Lung (tissue), 12 donors: Measurements from ENCODE around the gene L3MBTL4. TPM values are rescaled to one million over a fixed set of nuclear protein-coding genes. Genes with fewer than 3 reads are reported as not detected.

Experiments
- ATAC-seq: fragments of 200-7000 bp; cut with Tn5 transposase; one replicate; pipeline ENCODE4 v1.9.1; 2020; ENCODE audit warnings: moderate number of reproducible peaks; ENCODE audit not compliant: insufficient read depth, low FRiP score
- DNase-seq, 3 donors: peaks; one replicate each; pipeline ENCODE4 v3.0.0-alpha.2; 2013 to 2017
- H3K27ac ChIP-seq, 2 donors: one replicate each; pipeline ENCODE4 v1.5.1; 2013; ENCODE audit warnings: mild to moderate bottlenecking in 2 of 2, moderate library complexity in 2 of 2, control low read depth in 1 of 2, inconsistent platforms in 1 of 2, low read depth in 1 of 2, low read length in 1 of 2
- H3K27me3 ChIP-seq, 3 donors: one replicate each; pipeline ENCODE4 v1.5.1; 2013; ENCODE audit warnings: low read length in 2 of 3; ENCODE audit not compliant: control insufficient read depth in 3 of 3, insufficient read depth in 3 of 3
- H3K36me3 ChIP-seq, 4 donors: one replicate each; pipeline ENCODE4 v1.5.1; 2013; ENCODE audit warnings: low read length in 4 of 4, mild to moderate bottlenecking in 1 of 4, moderate library complexity in 1 of 4; ENCODE audit not compliant: control insufficient read depth in 4 of 4, insufficient read depth in 4 of 4
- H3K4me1 ChIP-seq, 5 donors: one replicate each; pipeline ENCODE4 v1.5.1; 2013; ENCODE audit warnings: low read length in 5 of 5, mild to moderate bottlenecking in 2 of 5, moderate library complexity in 1 of 5; ENCODE audit not compliant: control insufficient read depth in 5 of 5, insufficient read depth in 5 of 5
- H3K4me3 ChIP-seq: one replicate; pipeline ENCODE4 v1.5.1; 2013; ENCODE audit warnings: mild to moderate bottlenecking, control low read depth, moderate library complexity
- H3K9ac ChIP-seq, 2 donors: one replicate each; pipeline ENCODE4 v1.5.1; 2013; ENCODE audit warnings: low read length in 2 of 2, control low read depth in 1 of 2; ENCODE audit not compliant: insufficient read depth in 1 of 2
- H3K9me3 ChIP-seq, 4 donors: one replicate each; pipeline ENCODE4 v1.5.1; 2013; ENCODE audit warnings: low read length in 3 of 4, mild to moderate bottlenecking in 1 of 4, moderate library complexity in 1 of 4; ENCODE audit not compliant: control insufficient read depth in 4 of 4, insufficient read depth in 3 of 4
- CTCF ChIP-seq: IDR thresholded peaks from 2 replicates; pipeline ENCODE4 v1.5.1; 2012; ENCODE audit warnings: mild to moderate bottlenecking; ENCODE audit errors: control extremely low read depth, extremely low read depth
- WGBS, 2 donors: extraction: QIAGEN DNeasy Blood & Tissue Kit; methylation state at CpG; one replicate each; pipeline ENCODE4 v1.1.7; 2013; 5-methylcytosine and 5-hydroxymethylcytosine counted together
- polyA plus RNA-seq, 2 donors: library from polyadenylated mRNA; stranded (reverse); fragments of 200-250 nt; gene quantifications; one replicate each; pipeline ENCODE4 v1.2.1, GENCODE V29; 2013
- total RNA-seq, 2 donors: library from RNA; depleted of rRNA in 1 of 2; stranded (reverse); fragments of >200 nt in 1 of 2; gene quantifications; one replicate each; pipeline ENCODE4 v1.2.1, GENCODE V29; 2014 to 2021
- donor health status: control.
- donor health status: control.
- donor health status: Bipolar disorder and iron deficiency.
- donor health status: healthy.
- donor health status: DM: yes; HTN: yes; CAD: no.

L3MBTL4 gene
- total and polyA plus RNA-seq, 4 donors = 2.8 to 16.8 (median 9.9) TPM

GRCh38 chr18:6362559-6363129 lies 52.1 kb downstream of the L3MBTL4 start:
- Histone ChIP-seq H3K4me1 (peaks cover 0 to 23% (median 8%) of the 10 kb centered on the region in 5 donors), H3K4me3 (no peak overlapping the region), H3K9ac (no peak overlapping the region), H3K27me3 (no peaks in the 10 kb centered on the region), H3K9me3 (no peaks in the 10 kb centered on the region), H3K27ac (no peak overlapping the region), H3K36me3 (no peaks in the 10 kb centered on the region)
- DNase-seq (no peak), ATAC-seq (no peak)
- 95 to 96% methylated on average over 9 of the region's 9 CpGs for WGBS, 2 donors
- TF ChIP-seq CTCF = no peak

- no peaks in the 10 kb centered on the region for H3K36me3 ChIP-seq
- H3K9me3 ChIP-seq = no peaks in the 10 kb centered on the region
- no peak for ATAC-seq
- TF ChIP-seq CTCF = no peak
- no peak overlapping the region for H3K4me3 ChIP-seq
- no peak overlapping the region for H3K27ac ChIP-seq
- DNase-seq = no peak
- H3K27me3 ChIP-seq = no peaks in the 10 kb centered on the region
- WGBS, 2 donors = 90 to 91% methylated on average over 5 of the region's 5 CpGs
- peaks cover 0 to 6% (median 0%) of the 10 kb centered on the region in 5 donors for H3K4me1 ChIP-seq
- H3K9ac ChIP-seq = no peak overlapping the region
These were observed 57.0 kb downstream of the L3MBTL4 start for GRCh38 chr18:6357668-6358067.

- DNase-seq (no peak), ATAC-seq (peak; percentile 73)
- no peaks in the 10 kb centered on the region for H3K9me3 ChIP-seq
- H3K27me3 ChIP-seq = no peaks in the 10 kb centered on the region
- 78 to 88% methylated on average over 9 of the region's 9 CpGs for WGBS, 2 donors
- no peaks in the 10 kb centered on the region for H3K36me3 ChIP-seq
- H3K4me3 ChIP-seq = no peak overlapping the region
- H3K9ac ChIP-seq = no peak overlapping the region
- no peak for TF ChIP-seq CTCF
- H3K4me1 ChIP-seq = peaks cover 0 to 3% (median 0%) of the 10 kb centered on the region in 5 donors
- no peak overlapping the region for H3K27ac ChIP-seq
These were observed 58.7 kb downstream of the L3MBTL4 start for GRCh38 chr18:6355789-6356589.
